HG03457 (cell line): ENCODE data around the gene TTC38.
A peak's percentile ranks its signal among the peaks of the same experiment; 100 is the strongest.
"Not testable (repeated sequence)": the region's sequence is repeated elsewhere in the genome, so short reads cannot be mapped to it uniquely, and the experiment has no call there.

Source experiments
- ATAC-seq: cut with Tn5 transposase; IDR thresholded peaks from one replicate; pipeline ENCODE4 v1.9.1; 2021; ENCODE audit warnings: moderate number of reproducible peaks; ENCODE audit not compliant: unreplicated experiment

TTC38 gene

DNA sequence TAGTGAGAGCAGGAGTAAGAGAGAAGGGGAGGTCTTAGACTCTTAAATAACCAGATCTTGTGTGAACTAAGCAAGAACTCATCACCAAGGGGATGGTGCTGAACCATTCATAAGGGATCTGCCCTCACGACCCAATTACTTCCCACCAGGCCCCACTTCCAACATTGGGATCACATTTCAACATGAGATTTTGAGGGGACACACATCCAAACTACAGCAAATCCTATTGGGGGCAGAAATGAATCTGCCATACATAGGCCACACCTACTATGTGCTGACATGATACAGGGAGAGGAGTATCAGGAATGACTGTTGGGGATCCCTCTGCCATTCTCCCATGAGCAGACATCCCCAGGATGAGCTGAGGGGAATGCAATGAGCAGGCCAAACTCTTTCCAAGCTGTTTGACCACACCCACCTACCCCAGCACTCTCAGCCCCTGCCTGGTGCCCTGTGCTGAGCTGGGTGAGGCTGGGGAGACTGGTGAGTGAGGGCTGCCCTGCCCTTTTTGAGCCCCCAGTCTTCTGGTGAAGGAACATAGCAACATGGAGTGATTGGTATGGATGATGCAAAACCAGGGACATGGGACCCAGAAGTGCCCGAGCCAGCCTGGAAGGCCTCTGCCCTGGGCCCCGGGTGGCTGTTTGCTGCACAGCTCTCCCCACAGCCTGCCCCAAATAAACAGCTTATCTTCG is 27.6 kb downstream of the TTC38 start:
- ATAC-seq: no peak

- peak; percentile 85 for ATAC-seq
Measured at GRCh38 chr22:46296257-46297150, 28.7 kb downstream of the TTC38 start, which contains the start of gene GTSE1. Gene GTSE1 (plus strand): TSS chr22:46296870. CDS start chr22:46297401, 531 bp downstream.

- ATAC-seq: peak; percentile 14
Measured at GRCh38 chr22:46297151-46297812, 29.5 kb downstream of the TTC38 start.

- ATAC-seq: no peak
Measured at GRCh38 chr22:46299101-46299500, 31.3 kb downstream of the TTC38 start.

DNA sequence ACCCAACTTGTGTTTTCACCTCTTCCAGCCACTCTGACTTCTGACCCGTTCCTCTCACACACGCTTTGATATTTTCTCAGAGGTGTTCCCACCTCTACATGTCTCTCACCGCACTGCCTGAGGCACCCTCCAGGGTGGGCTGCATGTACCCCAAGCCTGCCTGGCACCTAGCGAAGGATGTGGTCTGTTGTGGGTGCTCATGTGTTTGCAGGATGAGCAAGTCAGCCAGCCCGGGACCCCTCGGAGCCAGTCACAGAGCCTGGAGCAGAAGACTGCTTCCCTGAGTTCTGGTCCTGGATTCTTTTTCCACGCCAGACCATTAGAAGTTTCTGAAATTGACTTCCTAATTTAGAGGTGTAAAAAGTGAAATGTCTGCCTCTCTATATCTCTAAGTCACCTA is 32.7 kb downstream of the TTC38 start:
- ATAC-seq: no peak

- ATAC-seq: no peak
Measured at GRCh38 chr22:46303347-46303965, 35.6 kb downstream of the TTC38 start.

- ATAC-seq: no peak
Measured at GRCh38 chr22:46308283-46308988, 40.6 kb downstream of the TTC38 start.

DNA sequence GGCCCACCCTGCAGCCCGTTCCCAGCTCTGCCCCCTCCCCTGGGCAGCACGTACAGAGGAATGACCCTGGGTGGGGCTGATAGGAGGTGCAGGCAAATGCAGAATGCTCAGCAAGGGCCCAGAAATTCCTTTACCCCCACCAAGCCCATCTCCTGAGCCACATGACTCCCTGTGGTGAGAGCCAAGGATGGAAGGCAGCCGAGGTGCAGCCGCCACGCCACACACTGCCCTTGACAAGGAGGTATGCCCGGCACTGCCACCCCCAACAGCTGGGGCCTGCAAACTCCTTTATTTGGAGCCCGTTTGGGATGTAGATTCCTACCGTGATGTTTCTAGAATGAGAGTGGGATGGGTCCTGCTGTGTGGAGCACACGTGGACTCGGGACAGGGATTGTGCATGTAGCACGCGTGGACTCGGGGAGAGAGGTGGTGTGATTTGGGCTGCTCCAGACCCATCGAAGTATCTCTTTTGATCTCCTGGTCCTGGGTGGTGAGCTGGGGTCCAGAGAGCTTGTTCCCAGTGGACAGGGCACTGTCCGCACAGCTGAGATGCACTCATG is 41.8 kb downstream of the TTC38 start:
- ATAC-seq: no peak

DNA sequence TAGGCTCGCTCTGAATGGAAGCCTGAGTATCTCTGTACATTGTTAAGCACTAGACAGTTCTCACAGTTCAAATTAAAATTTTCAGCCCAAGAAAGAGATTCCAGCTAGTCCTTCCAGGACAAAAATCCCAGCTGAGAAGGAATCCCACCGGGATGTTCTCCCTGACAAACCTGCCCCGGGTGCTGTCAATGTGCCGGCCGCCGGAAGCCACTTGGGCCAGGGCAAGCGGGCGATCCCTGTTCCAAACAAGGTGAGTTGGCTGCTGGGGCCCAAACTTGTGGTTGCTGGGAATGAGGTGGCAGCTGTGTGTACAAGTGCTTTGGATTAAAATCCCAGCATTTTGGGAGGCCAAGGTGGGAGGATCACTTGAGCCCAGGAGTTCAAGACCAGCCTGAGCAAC is 44.2 kb downstream of the TTC38 start:
- no peak for ATAC-seq

DNA sequence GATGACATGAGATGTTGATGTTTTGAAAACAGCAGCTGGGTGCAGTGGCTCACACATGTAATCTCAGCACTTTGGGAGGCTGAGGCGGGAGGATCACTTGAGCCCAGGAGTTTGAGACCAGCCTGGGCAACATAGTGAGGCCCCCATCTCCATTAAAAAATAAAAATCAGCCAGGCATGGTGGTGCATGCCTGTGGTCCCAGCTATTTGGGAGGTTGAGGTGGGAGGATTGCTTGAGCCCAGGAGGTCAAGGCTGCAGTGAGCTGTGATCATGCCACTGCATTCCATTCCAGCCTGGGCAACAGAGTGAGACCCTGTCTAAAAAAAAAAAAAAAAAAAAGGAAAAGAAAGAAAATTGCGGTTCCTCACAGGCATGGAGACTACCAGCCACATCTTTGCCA is 45.0 kb downstream of the TTC38 start:
- not testable (repeated sequence) for ATAC-seq

DNA sequence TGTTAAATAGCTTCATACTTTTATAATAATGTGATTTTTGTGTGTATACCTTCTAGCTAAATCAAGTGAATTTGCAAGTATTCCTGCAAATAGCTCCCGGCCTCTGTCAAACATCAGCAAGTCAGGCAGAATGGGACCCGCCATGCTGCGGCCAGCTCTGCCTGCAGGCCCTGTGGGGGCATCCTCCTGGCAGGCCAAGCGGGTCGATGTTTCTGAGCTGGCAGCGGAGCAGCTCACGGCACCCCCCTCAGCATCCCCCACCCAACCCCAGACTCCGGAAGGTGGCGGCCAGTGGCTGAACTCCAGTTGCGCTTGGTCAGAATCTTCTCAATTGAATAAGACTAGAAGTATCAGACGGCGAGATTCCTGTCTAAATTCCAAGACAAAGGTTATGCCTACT is 48.2 kb downstream of the TTC38 start:
- no peak for ATAC-seq

GRCh38 chr22:46317646-46318045 is 49.8 kb downstream of the TTC38 start:
- no peak for ATAC-seq

- ATAC-seq: no peak
Measured at GRCh38 chr22:46318576-46318975, 50.8 kb downstream of the TTC38 start.

DNA sequence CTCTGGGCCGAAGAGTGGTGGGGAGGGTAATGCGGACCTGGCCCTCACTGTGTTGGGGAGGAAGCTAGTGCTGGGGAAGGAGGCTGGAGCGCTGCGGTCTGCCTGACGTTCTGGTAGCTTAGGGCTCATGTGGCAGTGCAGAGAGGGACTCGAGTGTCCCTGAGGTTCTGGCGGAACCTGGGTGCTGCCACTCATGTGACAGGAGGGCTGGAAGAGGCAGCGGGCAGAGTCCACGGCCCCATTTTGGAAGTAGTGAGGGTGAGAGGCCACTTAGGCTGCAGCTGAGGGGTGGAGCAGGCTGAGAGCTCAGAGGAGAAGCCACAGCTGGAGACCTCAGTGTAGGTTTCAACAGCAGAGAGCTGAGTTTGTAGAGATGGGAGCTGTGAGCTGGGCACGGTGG is 51.5 kb downstream of the TTC38 start:
- ATAC-seq: no peak

- no peak for ATAC-seq
Measured at GRCh38 chr22:46320166-46320710, 52.4 kb downstream of the TTC38 start.

DNA sequence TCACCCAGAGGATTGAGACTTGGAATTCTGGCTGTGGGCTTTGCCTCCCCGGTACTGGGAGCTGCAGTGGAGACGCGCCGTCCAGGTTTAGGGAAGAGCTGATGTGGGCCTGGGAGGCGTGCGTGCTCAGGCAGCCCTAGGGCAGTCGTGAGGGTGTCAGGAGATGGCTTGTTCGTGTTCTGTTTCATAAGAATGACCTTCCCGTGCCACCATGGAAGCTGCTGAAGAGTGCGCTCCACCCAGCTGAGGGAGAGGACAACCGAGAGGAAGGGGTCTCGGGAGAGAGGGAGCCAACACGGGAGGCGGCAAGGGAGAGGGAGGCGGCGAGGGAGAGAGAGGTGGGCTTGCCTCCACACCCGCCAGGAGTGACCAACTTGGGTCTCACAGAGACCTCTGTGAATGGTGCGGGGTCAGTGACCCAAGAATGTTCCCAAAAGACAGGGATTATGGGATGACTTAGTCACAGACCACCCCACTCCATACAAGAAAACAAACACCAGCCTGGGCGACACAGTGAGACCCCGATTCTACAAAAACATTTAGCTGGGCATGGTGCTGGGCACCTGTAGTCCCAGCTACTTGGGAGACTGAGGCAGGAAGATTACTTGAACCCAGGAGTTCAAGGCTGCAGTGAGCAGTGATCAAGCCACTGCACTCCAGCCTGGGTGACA is 53.0 kb downstream of the TTC38 start:
- no peak for ATAC-seq

DNA sequence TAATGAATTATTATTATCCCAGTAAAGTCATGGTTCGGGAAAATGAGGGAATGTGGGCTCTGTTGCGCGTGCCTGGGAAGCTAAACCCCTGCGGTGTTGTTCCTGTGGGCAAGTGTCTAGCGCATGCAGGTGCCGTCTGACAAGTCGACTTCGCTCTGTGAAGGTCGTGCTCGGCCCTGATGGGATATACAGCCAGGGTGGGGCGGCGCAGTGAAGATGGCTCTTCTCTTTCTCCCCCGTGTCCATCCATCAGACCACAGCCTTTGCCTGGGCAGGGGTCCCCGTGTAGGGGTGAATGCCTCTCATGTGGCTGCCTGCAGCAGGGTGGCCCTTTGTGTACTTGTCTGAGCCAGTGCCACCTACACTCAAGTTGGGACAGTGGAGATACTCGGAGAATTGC is 54.9 kb downstream of the TTC38 start:
- ATAC-seq: no peak

GRCh38 chr22:46323162-46323561 is 55.4 kb downstream of the TTC38 start:
- ATAC-seq: no peak

- no peak for ATAC-seq
Measured at GRCh38 chr22:46326066-46326680, 58.4 kb downstream of the TTC38 start.
